Right atrium auricular region (tissue), 2 donors: Measurements from ENCODE around the gene COL27A1. TPM values are rescaled to one million over a fixed set of nuclear protein-coding genes. Genes with fewer than 3 reads are reported as not detected.
A peak's percentile ranks its signal among the peaks of the same experiment; 100 is the strongest.

Source experiments
- DNase-seq: peaks from one replicate; pipeline ENCODE4 v3.0.0-alpha.2; 2019; ENCODE audit warnings: low spot score
- H3K27ac ChIP-seq, 2 donors: fragments of 200-600 bp; sonication (generic); 1 replicate in 1 of 2; 2 replicates in 1 of 2; pipeline ENCODE4 v1.5.1; 2016 to 2019
- H3K27me3 ChIP-seq, 2 donors: fragments of 200-600 bp; sonication (generic); one replicate each; pipeline versions ENCODE4 v1.5.1 to v1.6.0; 2017 to 2019
- H3K36me3 ChIP-seq: fragments of 200-600 bp; sonication (generic); one replicate; pipeline ENCODE4 v1.5.1; 2016
- H3K4me1 ChIP-seq, 2 donors: fragments of 200-600 bp; sonication (generic); one replicate each; pipeline versions ENCODE4 v1.5.1 to v1.6.0; 2017 to 2019
- H3K4me3 ChIP-seq, 2 donors: fragments of 200-600 bp; sonication (generic); 1 replicate in 1 of 2; 2 replicates in 1 of 2; pipeline ENCODE4 v1.5.1; 2017 to 2019; ENCODE audit warnings: mild to moderate bottlenecking in 1 of 2, moderate library complexity in 1 of 2
- H3K9me3 ChIP-seq, 2 donors: fragments of 200-600 bp; sonication (generic); one replicate each; pipeline ENCODE4 v1.5.1; 2019
- total RNA-seq, 2 donors: library from RNA; depleted of rRNA; stranded (reverse); fragments of >200 nt; gene quantifications; one replicate each; pipeline ENCODE4 v1.1.0, GENCODE V29; 2016
- TF ChIP-seq, protein P1 (sequence below), 2 donors: fragments of 200-600 bp; sonication (generic); IDR thresholded peaks; one replicate each; pipeline ENCODE4 v1.5.1; 2019; ENCODE audit warnings: antibody characterized with exemption in 2 of 2

Gene COL27A1
- total RNA-seq, 2 donors from 2014 or later: 1.5 to 2.7 TPM

GRCh38 chr9:114271556-114272510, 116.5 kb downstream of the COL27A1 start:
- TF ChIP-seq, protein P1, sequence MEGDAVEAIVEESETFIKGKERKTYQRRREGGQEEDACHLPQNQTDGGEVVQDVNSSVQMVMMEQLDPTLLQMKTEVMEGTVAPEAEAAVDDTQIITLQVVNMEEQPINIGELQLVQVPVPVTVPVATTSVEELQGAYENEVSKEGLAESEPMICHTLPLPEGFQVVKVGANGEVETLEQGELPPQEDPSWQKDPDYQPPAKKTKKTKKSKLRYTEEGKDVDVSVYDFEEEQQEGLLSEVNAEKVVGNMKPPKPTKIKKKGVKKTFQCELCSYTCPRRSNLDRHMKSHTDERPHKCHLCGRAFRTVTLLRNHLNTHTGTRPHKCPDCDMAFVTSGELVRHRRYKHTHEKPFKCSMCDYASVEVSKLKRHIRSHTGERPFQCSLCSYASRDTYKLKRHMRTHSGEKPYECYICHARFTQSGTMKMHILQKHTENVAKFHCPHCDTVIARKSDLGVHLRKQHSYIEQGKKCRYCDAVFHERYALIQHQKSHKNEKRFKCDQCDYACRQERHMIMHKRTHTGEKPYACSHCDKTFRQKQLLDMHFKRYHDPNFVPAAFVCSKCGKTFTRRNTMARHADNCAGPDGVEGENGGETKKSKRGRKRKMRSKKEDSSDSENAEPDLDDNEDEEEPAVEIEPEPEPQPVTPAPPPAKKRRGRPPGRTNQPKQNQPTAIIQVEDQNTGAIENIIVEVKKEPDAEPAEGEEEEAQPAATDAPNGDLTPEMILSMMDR (IDR thresholded peaks at IDR 0.05): peak; percentile 39 to 70
- H3K9me3 ChIP-seq: no peaks in the 10 kb centered on the region
- no peak for DNase-seq

GRCh38 chr9:114272739-114273431, 117.5 kb downstream of the COL27A1 start:
- DNase-seq: no peak
- Histone ChIP-seq H3K27ac (no peak overlapping the region), H3K36me3 (no peaks in the 10 kb centered on the region), H3K9me3 (no peaks in the 10 kb centered on the region), H3K4me1 (no peaks in the 10 kb centered on the region), H3K27me3 (no peaks in the 10 kb centered on the region), H3K4me3 (no peak overlapping the region)
- TF ChIP-seq, protein P1 (IDR thresholded peaks at IDR 0.05): no peak

More at GRCh38 chr9:114271556-114272510, 116.5 kb downstream of the COL27A1 start:
- no peaks in the 10 kb centered on the region for H3K36me3 ChIP-seq
- no peaks in the 10 kb centered on the region for H3K4me1 ChIP-seq
- H3K4me3 ChIP-seq: no peak overlapping the region
- H3K27me3 ChIP-seq: no peaks in the 10 kb centered on the region
- H3K27ac ChIP-seq: no peak overlapping the region

DNA sequence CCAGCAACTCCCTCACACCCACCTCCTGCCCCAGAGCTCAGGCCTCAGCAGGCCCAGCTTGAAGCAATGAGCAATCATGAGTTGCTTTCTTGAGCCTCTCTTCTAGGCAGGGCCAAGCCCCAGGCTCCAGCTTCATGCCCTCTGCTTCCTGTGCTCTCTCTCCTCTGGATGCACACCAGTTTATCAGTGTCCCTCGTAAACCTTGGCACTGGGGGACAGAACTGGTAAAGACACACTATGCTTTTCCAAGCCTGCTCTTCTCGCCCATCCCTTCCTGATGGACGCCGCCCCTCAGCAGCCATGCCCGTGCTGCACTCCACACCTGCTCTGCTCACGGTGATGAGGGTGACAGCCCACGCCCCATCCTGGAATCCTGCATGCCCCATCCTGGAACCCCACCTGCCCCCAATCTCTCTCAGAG, 118.1 kb downstream of the COL27A1 start:
- Histone ChIP-seq H3K36me3 (no peaks in the 10 kb centered on the region), H3K27ac (no peak overlapping the region), H3K9me3 (no peaks in the 10 kb centered on the region), H3K27me3 (no peaks in the 10 kb centered on the region), H3K4me3 (no peak overlapping the region), H3K4me1 (no peaks in the 10 kb centered on the region)
- DNase-seq: no peak
- TF ChIP-seq, protein P1 (IDR thresholded peaks at IDR 0.05): no peak

DNA sequence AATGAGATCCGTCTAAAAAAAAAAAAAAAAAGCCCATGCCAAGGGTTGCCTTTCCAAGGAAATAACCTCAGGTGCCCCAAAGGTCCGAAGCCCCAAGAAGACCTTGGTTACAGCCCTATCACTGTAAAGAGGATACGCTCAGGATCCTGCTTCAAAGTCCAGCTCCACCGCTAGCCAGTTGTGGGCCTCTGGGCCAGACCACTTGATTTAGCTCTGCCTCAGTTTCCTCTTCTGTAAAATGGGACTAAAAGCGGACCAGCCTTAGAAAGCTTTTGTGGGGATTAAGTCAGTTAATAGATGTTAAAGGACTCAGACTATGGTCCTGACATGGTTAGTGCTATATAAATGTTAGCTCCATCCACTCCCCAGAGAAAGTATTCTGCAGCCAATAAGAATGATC, 118.9 kb downstream of the COL27A1 start:
- Histone ChIP-seq H3K27ac (no peak overlapping the region), H3K27me3 (no peaks in the 10 kb centered on the region), H3K4me3 (no peak overlapping the region), H3K36me3 (no peaks in the 10 kb centered on the region), H3K4me1 (no peaks in the 10 kb centered on the region), H3K9me3 (no peaks in the 10 kb centered on the region)
- DNase-seq: no peak
- TF ChIP-seq, protein P1 (IDR thresholded peaks at IDR 0.05): no peak

DNA sequence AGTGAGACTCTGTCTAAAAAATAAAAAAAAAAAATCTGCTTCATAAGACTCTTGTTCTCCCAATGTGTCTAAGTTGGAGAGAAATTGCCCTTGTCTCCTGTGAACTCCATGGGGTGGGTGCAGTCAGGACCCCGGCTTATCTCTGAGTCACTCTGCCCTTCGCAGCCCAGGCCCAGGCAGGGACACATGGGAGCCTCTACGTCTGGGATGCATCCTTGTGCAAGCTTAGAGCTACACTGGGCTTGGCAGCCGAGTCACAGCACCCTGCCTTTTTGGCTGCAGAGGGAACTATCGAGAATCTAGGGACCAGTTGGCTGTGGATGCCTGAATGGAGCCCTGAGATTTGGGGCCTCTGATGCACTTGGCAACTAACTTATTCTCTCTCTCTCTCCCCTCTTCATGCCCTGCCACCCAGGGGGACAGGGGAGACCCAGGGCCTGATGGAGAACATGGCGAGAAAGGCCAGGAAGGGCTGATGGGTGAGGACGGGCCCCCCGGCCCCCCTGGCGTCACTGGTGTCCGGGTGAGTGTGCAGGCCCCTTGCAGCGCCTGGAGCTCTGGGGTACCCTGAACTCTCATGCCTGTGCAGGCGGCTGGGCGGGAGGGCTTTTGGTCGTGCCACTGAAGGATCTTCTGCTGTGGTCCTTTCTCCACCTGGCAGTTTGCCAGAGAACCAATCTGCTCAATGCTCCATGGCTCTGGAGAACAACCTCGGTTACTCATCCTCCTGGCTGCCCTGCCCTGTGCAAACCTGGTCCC, 120.1 kb downstream of the COL27A1 start:
- Histone ChIP-seq H3K27ac (no peak overlapping the region), H3K27me3 (no peaks in the 10 kb centered on the region), H3K36me3 (no peaks in the 10 kb centered on the region), H3K4me3 (no peak overlapping the region), H3K9me3 (no peaks in the 10 kb centered on the region), H3K4me1 (no peaks in the 10 kb centered on the region)
- no peak for DNase-seq
- TF ChIP-seq, protein P1 (IDR thresholded peaks at IDR 0.05): no peak
